Pancreas (tissue), 10 donors: Measurements from ENCODE around the gene FAM168A. TPM values are rescaled to one million over a fixed set of nuclear protein-coding genes. Genes with fewer than 3 reads are reported as not detected.

Source experiments
- ATAC-seq, 4 donors: fragments of 200-7000 bp; cut with Tn5 transposase; one replicate each; pipeline versions ENCODE4 v1.8.0 to v1.9.1; 2020; ENCODE audit warnings: mild to moderate bottlenecking in 4 of 4, moderate library complexity in 4 of 4
- DNase-seq, 6 donors: peaks; one replicate each; pipeline ENCODE4 v3.0.0-alpha.2; 2020
- FAIRE-seq: peaks from 2 replicates; lab custom pipeline; 2012; peaks lifted over from hg19 to GRCh38; lab: Jason Lieb, UNC
- H3K27ac ChIP-seq, 4 donors: fragments of 200-600 bp; sonication (generic); 1 replicate in 3 of 4; 2 replicates in 1 of 4; pipeline versions ENCODE4 v1.5.0 to v1.8.0; 2020
- H3K27me3 ChIP-seq, 4 donors: fragments of 200-600 bp; one replicate each; pipeline ENCODE4 v1.8.0; 2021
- H3K36me3 ChIP-seq, 3 donors: fragments of 200-600 bp; sonication (generic) in 1 of 3; one replicate each; pipeline versions ENCODE4 v1.5.0 to v1.8.0; 2020 to 2021
- H3K4me1 ChIP-seq, 3 donors: fragments of 200-600 bp; one replicate each; pipeline ENCODE4 v1.8.0; 2021
- H3K4me3 ChIP-seq, 4 donors: fragments of 200-600 bp; sonication (generic) in 2 of 4; one replicate each; pipeline versions ENCODE4 v1.5.0 to v1.8.0; 2020 to 2021
- H3K9me3 ChIP-seq, 4 donors: fragments of 200-600 bp; one replicate each; pipeline ENCODE4 v1.8.0; 2021
- WGBS, 2 donors: extraction: QIAGEN DNeasy Blood & Tissue Kit; methylation state at CpG; one replicate each; pipeline ENCODE4 v1.1.7; 2013; 5-methylcytosine and 5-hydroxymethylcytosine counted together
- intact Hi-C, 3 donors: fragments of 100-400 bp; cut with DNase I; formaldehyde crosslinking; loops; one replicate each; pipeline versions ENCODE4 v1.11.1 to v1.14.2; 2022
- polyA plus RNA-seq, 2 donors: library from polyadenylated mRNA; stranded (reverse); fragments of 200-250 nt; gene quantifications; one replicate each; pipeline ENCODE4 v1.2.3, GENCODE V29; 2013
- total RNA-seq, 6 donors: library from RNA; stranded (reverse); fragmentation: NEBNext Ultra II Directional in 4 of 6; extraction: Animal tissue kit (Norgen Biotek cat#: 25700) in 4 of 6; gene quantifications; one replicate each; pipeline versions ENCODE4 v1.2.1 to v1.2.4, GENCODE V29; 2021 to 2023
- TF ChIP-seq, protein P1 (sequence below), 4 donors: fragments of 200-600 bp; sonication (generic) in 3 of 4; IDR thresholded peaks; one replicate each; pipeline versions ENCODE4 v1.5.0 to v1.8.0; 2021; ENCODE audit warnings: antibody characterized with exemption in 4 of 4
- donor health status: healthy with polysubstance abuse.
- donor health status: DM: no; HTN: no; CAD: no; lungs with moderate emphysema.
- donor health status: DM: no; HTN: no; CAD: no.
- donor health status: control.
- donor health status: control.
- donor health status: Bipolar disorder and iron deficiency.
- donor health status: DM: yes; HTN: yes; CAD: no.
- donor health status: DM: no; HTN: no; CAD: no.
- donor health status: DM: no; HTN: no; CAD: no.
- donor health status: DM: yes; HTN: yes; CAD: no.

The FAM168A gene
- total and polyA plus RNA-seq, 8 donors, result 4.9 to 22.5 (median 13.4) TPM

GRCh38 chr11:73372375-73372993 is 225.4 kb downstream of the FAM168A start:
- TF ChIP-seq, protein P1, sequence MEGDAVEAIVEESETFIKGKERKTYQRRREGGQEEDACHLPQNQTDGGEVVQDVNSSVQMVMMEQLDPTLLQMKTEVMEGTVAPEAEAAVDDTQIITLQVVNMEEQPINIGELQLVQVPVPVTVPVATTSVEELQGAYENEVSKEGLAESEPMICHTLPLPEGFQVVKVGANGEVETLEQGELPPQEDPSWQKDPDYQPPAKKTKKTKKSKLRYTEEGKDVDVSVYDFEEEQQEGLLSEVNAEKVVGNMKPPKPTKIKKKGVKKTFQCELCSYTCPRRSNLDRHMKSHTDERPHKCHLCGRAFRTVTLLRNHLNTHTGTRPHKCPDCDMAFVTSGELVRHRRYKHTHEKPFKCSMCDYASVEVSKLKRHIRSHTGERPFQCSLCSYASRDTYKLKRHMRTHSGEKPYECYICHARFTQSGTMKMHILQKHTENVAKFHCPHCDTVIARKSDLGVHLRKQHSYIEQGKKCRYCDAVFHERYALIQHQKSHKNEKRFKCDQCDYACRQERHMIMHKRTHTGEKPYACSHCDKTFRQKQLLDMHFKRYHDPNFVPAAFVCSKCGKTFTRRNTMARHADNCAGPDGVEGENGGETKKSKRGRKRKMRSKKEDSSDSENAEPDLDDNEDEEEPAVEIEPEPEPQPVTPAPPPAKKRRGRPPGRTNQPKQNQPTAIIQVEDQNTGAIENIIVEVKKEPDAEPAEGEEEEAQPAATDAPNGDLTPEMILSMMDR (IDR thresholded peaks at IDR 0.05), result no peak
- 62% methylated on average over 6 of the region's 6 CpGs for WGBS, 2 donors
- Histone ChIP-seq H3K27ac (no peak overlapping the region), H3K36me3 (no peaks in the 10 kb centered on the region), H3K4me3 (no peak overlapping the region), H3K27me3 (no peaks in the 10 kb centered on the region), H3K4me1 (no peaks in the 10 kb centered on the region), H3K9me3 (no peaks in the 10 kb centered on the region)
- intact Hi-C loops, result no loop called here
- FAIRE-seq (no peak), DNase-seq (no peak), ATAC-seq (no peak)

GRCh38 chr11:73367482-73368024 is 230.4 kb downstream of the FAM168A start:
- intact Hi-C loops, result no loop called here
- Histone ChIP-seq H3K36me3 (peaks cover 0 to 3% (median 0%) of the 10 kb centered on the region in 3 donors), H3K27ac (no peak overlapping the region), H3K9me3 (no peaks in the 10 kb centered on the region), H3K27me3 (no peaks in the 10 kb centered on the region), H3K4me1 (no peaks in the 10 kb centered on the region), H3K4me3 (no peak overlapping the region)
- WGBS, 2 donors, result 81 to 87% methylated on average over 20 of the region's 20 CpGs
- TF ChIP-seq, protein P1 (IDR thresholded peaks at IDR 0.05), result no peak
- no peak for ATAC-seq
- FAIRE-seq, result no peak
- DNase-seq, result peak in 1 of 6 donors; percentile 44

DNA sequence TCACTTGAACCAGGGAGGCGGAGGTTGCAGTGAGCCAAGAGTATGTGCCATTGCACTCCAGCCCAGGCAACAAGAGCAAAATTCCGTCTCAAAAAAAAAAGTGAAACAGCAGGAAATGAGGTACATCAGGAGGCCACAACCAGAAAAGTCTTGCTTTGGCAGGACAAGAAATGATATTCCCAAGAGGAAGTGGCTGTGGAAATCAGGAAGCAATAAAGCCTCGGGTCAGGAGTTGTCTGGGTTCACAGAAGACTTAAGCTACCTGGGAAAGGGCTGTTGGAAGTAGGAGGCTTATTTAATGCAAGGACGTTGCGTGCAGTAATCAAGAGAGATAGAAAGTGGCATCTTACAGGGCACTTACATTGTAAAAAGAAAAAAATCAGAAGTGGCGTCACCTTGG is 231.0 kb downstream of the FAM168A start:
- WGBS, 2 donors, result 74 to 76% methylated on average over 6 of the region's 6 CpGs
- Histone ChIP-seq H3K9me3 (no peaks in the 10 kb centered on the region), H3K4me3 (no peak overlapping the region), H3K27me3 (no peaks in the 10 kb centered on the region), H3K36me3 (peaks cover 0 to 9% (median 0%) of the 10 kb centered on the region in 3 donors), H3K4me1 (no peaks in the 10 kb centered on the region), H3K27ac (no peak overlapping the region)
- FAIRE-seq (no peak), ATAC-seq (no peak), DNase-seq (no peak)
- TF ChIP-seq, protein P1 (IDR thresholded peaks at IDR 0.05), result no peak
- intact Hi-C loops, result no loop called here

DNA sequence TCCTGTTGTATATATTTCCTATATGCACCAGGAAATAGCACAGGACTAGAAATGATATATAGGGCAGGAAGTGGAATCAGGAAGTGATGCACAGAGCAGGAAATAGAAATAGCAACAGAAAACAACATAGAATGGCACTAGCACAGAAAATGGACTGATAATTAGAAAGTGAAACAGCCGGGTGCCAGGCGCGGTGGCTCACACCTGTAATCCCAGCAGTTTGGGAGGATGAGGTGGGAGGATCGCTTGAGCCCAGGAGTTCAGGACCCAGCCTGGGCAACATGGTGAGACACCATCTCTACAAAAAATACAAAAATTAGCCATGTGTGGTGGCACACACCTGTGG is 231.7 kb downstream of the FAM168A start:
- no peak for ATAC-seq
- Histone ChIP-seq H3K27me3 (no peaks in the 10 kb centered on the region), H3K9me3 (no peaks in the 10 kb centered on the region), H3K36me3 (peaks cover 0 to 9% (median 2%) of the 10 kb centered on the region in 3 donors), H3K4me1 (no peaks in the 10 kb centered on the region), H3K4me3 (no peak overlapping the region), H3K27ac (no peak overlapping the region)
- DNase-seq, result no peak
- intact Hi-C loops, result no loop called here
- FAIRE-seq, result no peak
- TF ChIP-seq, protein P1 (IDR thresholded peaks at IDR 0.05), result no peak
- 91 to 92% methylated on average over 4 of the region's 4 CpGs for WGBS, 2 donors
